IMR-90 (cell line): ENCODE data around the gene RHOBTB3. TPM values are rescaled to one million over a fixed set of nuclear protein-coding genes. Genes with fewer than 3 reads are reported as not detected.
"Not testable (repeated sequence)": the region's sequence is repeated elsewhere in the genome, so short reads cannot be mapped to it uniquely, and the experiment has no call there.

Experiments used
- ATAC-seq: fragments of 200-7000 bp; cut with Tn5 transposase; 2 replicates; pipeline ENCODE4 v1.9.1; 2020; ENCODE audit warnings: low read depth, mild to moderate bottlenecking, moderate library complexity
- BruUV-seq: library from RNA; stranded (reverse); fragments of 400-500 nt; replicated peaks from 2 replicates; lab custom pipeline; 2021; lab: Mats Ljungman, UMichigan
- CTCF ChIA-PET: fragments of 300-600 bp; formaldehyde crosslinking; extraction: SDS; loops from one replicate; lab custom pipeline; 2021; ENCODE audit warnings: antibody characterized with exemption; lab: Yijun Ruan, JAX
- POLR2A ChIA-PET: fragments of 300-600 bp; sonication (Branson Sonifier 250); formaldehyde crosslinking; loops from one replicate; lab custom pipeline; 2022; ENCODE audit warnings: antibody characterized with exemption; ENCODE audit not compliant: unreplicated experiment; lab: Charles Lee
- DNase-seq: peaks from one replicate; pipeline ENCODE4 v3.0.0; 2013
- H2AFZ ChIP-seq: replicated peaks from 2 replicates; pipeline ENCODE3; 2013; ENCODE audit warnings: low read length, mild to moderate bottlenecking; ENCODE audit not compliant: poor library complexity
- H2AK5ac ChIP-seq: 2 replicates; pipeline ENCODE4 v1.6.1; 2013; ENCODE audit warnings: low read depth, low read length, inconsistent platforms
- H2AK9ac ChIP-seq: replicated peaks from 2 replicates; pipeline ENCODE3; 2013; ENCODE audit warnings: mild to moderate bottlenecking, low read depth, low read length, moderate library complexity; ENCODE audit not compliant: poor library complexity
- H2BK120ac ChIP-seq: 2 replicates; pipeline ENCODE4 v1.6.1; 2013; ENCODE audit warnings: low read depth, low read length, inconsistent platforms
- H2BK15ac ChIP-seq: 3 replicates; pipeline ENCODE4 v1.6.1; 2013; ENCODE audit warnings: low read depth, low read length, inconsistent platforms
- H2BK20ac ChIP-seq: 2 replicates; pipeline ENCODE4 v1.6.1; 2013; ENCODE audit warnings: low read depth, mild to moderate bottlenecking, inconsistent platforms, low read length, moderate library complexity
- H2BK5ac ChIP-seq: 2 replicates; pipeline ENCODE4 v1.6.1; 2013; ENCODE audit warnings: mild to moderate bottlenecking, low read depth, low read length, inconsistent platforms; ENCODE audit not compliant: poor library complexity, severe bottlenecking
- H3K14ac ChIP-seq: replicated peaks from 2 replicates; pipeline ENCODE4 v1.6.1; 2013; ENCODE audit warnings: low read depth, low read length, inconsistent platforms
- H3K18ac ChIP-seq: 2 replicates; pipeline ENCODE4 v1.6.1; 2013; ENCODE audit warnings: low read depth, low read length, control low read depth
- H3K23ac ChIP-seq: 2 replicates; pipeline ENCODE4 v1.6.1; 2013; ENCODE audit warnings: low read depth, low read length, inconsistent platforms
- H3K27ac ChIP-seq: 2 replicates; pipeline ENCODE4 v1.5.1; 2013; ENCODE audit warnings: mild to moderate bottlenecking, control low read depth, low read length; ENCODE audit not compliant: insufficient read depth
- H3K27me3 ChIP-seq: 2 replicates; pipeline ENCODE4 v1.6.1; 2013; ENCODE audit warnings: low read length; ENCODE audit not compliant: control insufficient read depth, insufficient read depth
- H3K36me3 ChIP-seq: 2 replicates; pipeline ENCODE4 v1.6.1; 2013; ENCODE audit warnings: low read length, mixed read lengths; ENCODE audit not compliant: control insufficient read depth, insufficient read depth
- H3K4ac ChIP-seq: 2 replicates; pipeline ENCODE4 v1.6.1; 2013; ENCODE audit warnings: low read depth, low read length, inconsistent platforms
- H3K4me1 ChIP-seq: 2 replicates; pipeline ENCODE4 v1.6.1; 2013; ENCODE audit warnings: low read length, mixed read lengths; ENCODE audit not compliant: control insufficient read depth, insufficient read depth
- H3K4me2 ChIP-seq: 2 replicates; pipeline ENCODE4 v1.6.1; 2013; ENCODE audit warnings: low read depth, mild to moderate bottlenecking, control low read depth, low read length, moderate library complexity
- H3K4me3 ChIP-seq: 2 replicates; pipeline ENCODE4 v1.5.1; 2013; ENCODE audit warnings: low read depth, mild to moderate bottlenecking, control low read depth, low read length, moderate library complexity; ENCODE audit not compliant: insufficient read depth
- H3K56ac ChIP-seq: 2 replicates; pipeline ENCODE4 v1.6.1; 2013; ENCODE audit warnings: low read length, inconsistent platforms; ENCODE audit not compliant: insufficient read depth; ENCODE audit errors: extremely low read depth
- H3K79me1 ChIP-seq, 2 experiments: 2 replicates each; pipeline ENCODE4 v1.6.1; 2013; ENCODE audit warnings: low read length in 2 of 2, inconsistent platforms in 1 of 2, low read depth in 1 of 2
- H3K9ac ChIP-seq: 2 replicates; pipeline ENCODE4 v1.6.1; 2013; ENCODE audit warnings: low read depth, low read length, control low read depth
- H3K9me1 ChIP-seq: 2 replicates; pipeline ENCODE4 v1.6.1; 2013; ENCODE audit warnings: low read length, inconsistent platforms; ENCODE audit not compliant: insufficient read depth
- H3K9me3 ChIP-seq: 2 replicates; pipeline ENCODE4 v1.6.1; 2013; ENCODE audit warnings: low read length; ENCODE audit not compliant: control insufficient read depth, insufficient read depth
- H4K20me1 ChIP-seq: 2 replicates; pipeline ENCODE4 v1.6.1; 2013; ENCODE audit warnings: low read length, inconsistent platforms; ENCODE audit not compliant: insufficient read depth
- H4K5ac ChIP-seq: 2 replicates; pipeline ENCODE4 v1.6.1; 2013; ENCODE audit warnings: mild to moderate bottlenecking, low read depth, low read length, control low read depth
- H4K8ac ChIP-seq, 2 experiments: 2 replicates each; pipeline ENCODE4 v1.6.1; 2013; ENCODE audit warnings: low read depth in 2 of 2, low read length in 2 of 2, control low read depth in 1 of 2, inconsistent platforms in 1 of 2
- H4K91ac ChIP-seq: 2 replicates; pipeline ENCODE4 v1.6.1; 2013; ENCODE audit warnings: low read depth, low read length, inconsistent platforms; ENCODE audit not compliant: insufficient read depth
- WGBS, 2 experiments: methylation state at CpG; one replicate each; pipeline versions ENCODE4 v1.1.5 to v1.1.7; 2013; ENCODE audit warnings: missing lambda C conversion rate in 2 of 2; ENCODE audit not compliant: insufficient read length in 1 of 2; ENCODE audit errors: extremely low coverage in 2 of 2; 5-methylcytosine and 5-hydroxymethylcytosine counted together
- dilution Hi-C: fragments of 300-500 bp; cut with HindIII; formaldehyde crosslinking; loops from one replicate; pipeline ENCODE4 v1.14.3; 2018; ENCODE audit warnings: low sequenced_read_pairs; ENCODE audit not compliant: unreplicated experiment
- in situ Hi-C: fragments of 300-500 bp; cut with MboI; formaldehyde crosslinking; loops from 3 replicates; pipeline ENCODE4 v1.14.3; 2019; ENCODE audit warnings: low sequenced_read_pairs, inconsistent platforms, mixed read lengths
- intact Hi-C: fragments of 100-400 bp; cut with micrococcal nuclease; formaldehyde crosslinking; loops from 2 replicates; pipeline ENCODE4 v1.10.0; 2022
- polyA plus RNA-seq, 3 experiments: library from polyadenylated mRNA; depleted of rRNA; stranded (reverse); fragments of >200 nt; gene quantifications; 2 replicates each; pipeline ENCODE4 v1.2.3, GENCODE V29; 2012; ENCODE audit warnings: low replicate concordance in 1 of 3
- total RNA-seq: library from RNA; depleted of rRNA; stranded (reverse); fragments of >200 nt; gene quantifications from 2 replicates; pipeline ENCODE4 v1.2.3, GENCODE V29; 2012

Gene RHOBTB3
- total and polyA plus RNA-seq, 2 of the 4 experiments (the other 2 are of a cell fraction) = 117 to 447 TPM

- H2AFZ ChIP-seq, H2BK5ac ChIP-seq, H3K27me3 ChIP-seq, H3K9me3 ChIP-seq, H3K4me2 ChIP-seq, H4K20me1 ChIP-seq, H3K4me1 ChIP-seq, intact Hi-C loops, H4K5ac ChIP-seq, H3K9ac ChIP-seq, dilution Hi-C loops, H3K23ac ChIP-seq, in situ Hi-C loops, H3K79me1 ChIP-seq, H3K36me3 ChIP-seq, ATAC-seq, POLR2A ChIA-PET, H3K9me1 ChIP-seq, BruUV-seq, H2AK9ac ChIP-seq, H3K56ac ChIP-seq, H4K8ac ChIP-seq, H3K14ac ChIP-seq, H4K91ac ChIP-seq, H3K27ac ChIP-seq, H3K4me3 ChIP-seq, DNase-seq: not testable (repeated sequence)
- H2BK15ac ChIP-seq = 0 out of 3 replicates have a peak overlapping the region, but pooled peaks have one; percentile 55
- 0 out of 2 replicates have a peak overlapping the region, but pooled peaks have one; percentile 38 for H2BK120ac ChIP-seq
- WGBS, 2 experiments = 71% methylated on average over 9 of the region's 23 CpGs; no CpG with 5 or more reads in 1 of the 2 experiments
- CTCF ChIA-PET = interaction anchor here (1.1 kb wide), 1 partner anchor 13 kb away, joined by 3 read pairs; no protein-coding TSS in a partner anchor
- H3K4ac ChIP-seq = peak overlapping the region; percentile 61
- H2BK20ac ChIP-seq = 0 out of 2 replicates have a peak overlapping the region, but pooled peaks have one; percentile 24
- H3K18ac ChIP-seq = 0 out of 2 replicates have a peak overlapping the region, but pooled peaks have one; percentile 33
- peak overlapping the region; percentile 82 for H2AK5ac ChIP-seq
Observed at GRCh38 chr5:95710651-95711500, 20.3 kb upstream of the RHOBTB3 start.
